HepG2 (cell line): ENCODE measurements around the gene CAMK1. TPM values are rescaled to one million over a fixed set of nuclear protein-coding genes. Genes with fewer than 3 reads are reported as not detected.

Source experiments
- ATAC-seq: fragments of 200-7000 bp; cut with Tn5 transposase; 3 replicates; pipeline ENCODE4 v1.9.1; 2020; ENCODE audit warnings: mild to moderate bottlenecking, moderate library complexity
- BruUV-seq: library from RNA; stranded (reverse); fragments of 400-500 nt; replicated peaks from 2 replicates; lab custom pipeline; 2021; lab: Mats Ljungman, UMichigan
- CTCF ChIA-PET: fragments of 300-600 bp; formaldehyde crosslinking; extraction: SDS; loops from one replicate; lab custom pipeline; 2021; ENCODE audit warnings: low total read pairs, inconsistent platforms, low intra/inter-chr PET ratio; lab: Yijun Ruan, JAX
- POLR2A ChIA-PET: fragments of 350-600 bp; sonication (Branson Sonifier 250); formaldehyde crosslinking; loops from one replicate; lab custom pipeline; 2020; ENCODE audit warnings: antibody characterized with exemption, inconsistent platforms; lab: Yijun Ruan, JAX
- DNase-seq: peaks from one replicate; pipeline ENCODE4 v3.0.0-alpha.2; 2015; ENCODE audit warnings: low spot score
- FAIRE-seq: peaks from 3 replicates; lab custom pipeline; 2011; peaks lifted over from hg19 to GRCh38; lab: Jason Lieb, UNC
- H2AFZ ChIP-seq: one replicate; pipeline ENCODE4 v1.6.1; 2011; ENCODE audit warnings: low read length, inconsistent platforms
- H3K27ac ChIP-seq: fragments of 300-600 bp; 3 replicates; pipeline ENCODE4 v1.8.0; 2011; ENCODE audit warnings: mixed run types, mild to moderate bottlenecking, mixed read lengths, low read length, inconsistent platforms; ENCODE audit not compliant: insufficient read depth; ENCODE audit errors: extremely low read length
- H3K27me3 ChIP-seq, 2 experiments: fragments of 200-600 bp in 1 of 2; 2 replicates in 1 of 2; 3 replicates in 1 of 2; pipeline versions ENCODE4 v1.6.0 to v1.8.0; 2011; ENCODE audit warnings: low read length in 2 of 2, mild to moderate bottlenecking in 2 of 2, moderate library complexity in 2 of 2, inconsistent platforms in 1 of 2; ENCODE audit not compliant: insufficient read depth in 2 of 2, control insufficient read depth in 1 of 2
- H3K36me3 ChIP-seq, 2 experiments: fragments of 200-600 bp in 1 of 2; replicated peaks in 1 of 2; 2 replicates in 1 of 2; 3 replicates in 1 of 2; pipeline versions ENCODE4 v1.5.1 to v1.8.0; 2011; ENCODE audit warnings: low read length in 2 of 2, inconsistent platforms in 1 of 2; ENCODE audit not compliant: insufficient read depth in 2 of 2, control insufficient read depth in 1 of 2
- H3K4me1 ChIP-seq: 2 replicates; pipeline ENCODE4 v1.5.1; 2012; ENCODE audit warnings: low read length, inconsistent platforms; ENCODE audit not compliant: insufficient read depth
- H3K4me2 ChIP-seq: 2 replicates; pipeline ENCODE4 v1.6.0; 2011; ENCODE audit warnings: low read depth, low read length, inconsistent platforms
- H3K4me3 ChIP-seq, 3 experiments: fragments of 200-600 bp in 1 of 3; sonication (generic), shearing (Covaris generic) in 1 of 3; replicated peaks in 1 of 3; 2 replicates each; pipeline ENCODE4 v1.5.1; 2011 to 2016; ENCODE audit warnings: low read length in 3 of 3, inconsistent platforms in 2 of 3, low read depth in 2 of 3, mild to moderate bottlenecking in 2 of 3, control low read depth in 1 of 3, mixed read lengths in 1 of 3; ENCODE audit not compliant: insufficient read depth in 1 of 3
- H3K79me2 ChIP-seq: one replicate; pipeline ENCODE4 v1.6.1; 2011; ENCODE audit warnings: low read length, inconsistent platforms; ENCODE audit not compliant: insufficient read depth
- H3K9ac ChIP-seq: 2 replicates; pipeline ENCODE4 v1.6.0; 2011; ENCODE audit warnings: mild to moderate bottlenecking, low read depth, low read length, inconsistent platforms; ENCODE audit not compliant: insufficient read depth
- H3K9me3 ChIP-seq: 2 replicates; pipeline ENCODE4 v1.5.1; 2012; ENCODE audit warnings: mild to moderate bottlenecking, low read length
- H4K20me1 ChIP-seq: 2 replicates; pipeline ENCODE4 v1.6.0; 2011; ENCODE audit warnings: inconsistent platforms, mild to moderate bottlenecking, low read length, moderate library complexity; ENCODE audit not compliant: insufficient read depth
- CHCHD3 ChIP-seq: sonication (generic); formaldehyde crosslinking; IDR thresholded peaks from 2 replicates; pipeline ENCODE4 v1.8.0; 2022; ENCODE audit warnings: mild to moderate bottlenecking, missing genetic modification reagents, moderate library complexity
- ETV5 ChIP-seq: IDR thresholded peaks from 2 replicates; pipeline ENCODE4 v1.6.1; 2018; ENCODE audit warnings: missing biosample characterization, missing genetic modification reagents, inconsistent platforms, borderline replicate concordance
- NCOA5 ChIP-seq: sonication (generic); formaldehyde crosslinking; IDR thresholded peaks from 2 replicates; pipeline ENCODE4 v1.4.0; 2020; ENCODE audit warnings: missing genetic modification reagents
- NFIB ChIP-seq: sonication (generic); formaldehyde crosslinking; IDR thresholded peaks from 2 replicates; pipeline ENCODE4 v1.9.0; 2021; ENCODE audit warnings: missing genetic modification reagents, mild to moderate bottlenecking, borderline replicate concordance
- PCBP1 ChIP-seq: fragments of 200-400 bp; formaldehyde crosslinking; IDR thresholded peaks from 2 replicates; pipeline ENCODE4 v1.6.1; 2017; ENCODE audit warnings: mild to moderate bottlenecking, low read depth, low read length, borderline replicate concordance
- ZNF460 ChIP-seq: sonication (generic); formaldehyde crosslinking; IDR thresholded peaks from 2 replicates; pipeline ENCODE4 v1.5.1; 2020; ENCODE audit warnings: missing genetic modification reagents, mild to moderate bottlenecking, borderline replicate concordance
- WGBS: methylation state at CpG from one replicate; pipeline ENCODE4 v1.1.6; 2017; ENCODE audit warnings: low lambda C conversion rate; 5-methylcytosine and 5-hydroxymethylcytosine counted together
- in situ Hi-C: cut with HindIII; loops from 2 replicates; pipeline ENCODE4 v1.10.0; 2017; ENCODE audit warnings: low pct_unique_long_range_greater_than_20kb; ENCODE audit not compliant: extremely low pct_ligation_motif_present
- intact Hi-C: fragments of 100-400 bp; cut with micrococcal nuclease; formaldehyde crosslinking; loops from one replicate; pipeline ENCODE4 v1.10.0; 2022; ENCODE audit not compliant: unreplicated experiment
- polyA plus RNA-seq, 8 experiments: library from polyadenylated mRNA; depleted of rRNA in 3 of 8; stranded (reverse) in 7 of 8; unstranded in 1 of 8; fragments of >200 nt; fragmentation: Illumina TruSeq in 4 of 8; extraction: Trizol in 4 of 8; gene quantifications; 2 replicates each; pipeline versions ENCODE4 v1.2.1 to v1.2.3, GENCODE V29; 2011 to 2016; ENCODE audit warnings: low read depth in 4 of 8, missing spikeins in 1 of 8, mixed read lengths in 1 of 8; ENCODE audit not compliant: insufficient read depth in 1 of 8
- total RNA-seq, 5 experiments: library from RNA; depleted of rRNA; stranded (reverse); fragments of >200 nt; fragmentation: Illumina TruSeq; extraction: Trizol; gene quantifications; 2 replicates each; pipeline ENCODE4 v1.2.3, GENCODE V29; 2016; ENCODE audit warnings: low read depth in 1 of 5
- TF ChIP-seq, protein P1 (sequence below): sonication (generic); formaldehyde crosslinking; IDR thresholded peaks from 2 replicates; pipeline ENCODE4 v1.4.0; 2020; ENCODE audit warnings: mild to moderate bottlenecking, missing genetic modification reagents, borderline replicate concordance
- TF ChIP-seq, protein P2 (sequence below): sonication (generic); formaldehyde crosslinking; IDR thresholded peaks from 2 replicates; pipeline ENCODE4 v1.9.0; 2022; ENCODE audit warnings: missing genetic modification reagents, mild to moderate bottlenecking, borderline replicate concordance

Gene CAMK1
- total and polyA plus RNA-seq, 2 of the 13 experiments (the other 11 are each of a cell fraction or from before 2014, with no cell fraction given): 26.4 to 53.3 TPM

DNA sequence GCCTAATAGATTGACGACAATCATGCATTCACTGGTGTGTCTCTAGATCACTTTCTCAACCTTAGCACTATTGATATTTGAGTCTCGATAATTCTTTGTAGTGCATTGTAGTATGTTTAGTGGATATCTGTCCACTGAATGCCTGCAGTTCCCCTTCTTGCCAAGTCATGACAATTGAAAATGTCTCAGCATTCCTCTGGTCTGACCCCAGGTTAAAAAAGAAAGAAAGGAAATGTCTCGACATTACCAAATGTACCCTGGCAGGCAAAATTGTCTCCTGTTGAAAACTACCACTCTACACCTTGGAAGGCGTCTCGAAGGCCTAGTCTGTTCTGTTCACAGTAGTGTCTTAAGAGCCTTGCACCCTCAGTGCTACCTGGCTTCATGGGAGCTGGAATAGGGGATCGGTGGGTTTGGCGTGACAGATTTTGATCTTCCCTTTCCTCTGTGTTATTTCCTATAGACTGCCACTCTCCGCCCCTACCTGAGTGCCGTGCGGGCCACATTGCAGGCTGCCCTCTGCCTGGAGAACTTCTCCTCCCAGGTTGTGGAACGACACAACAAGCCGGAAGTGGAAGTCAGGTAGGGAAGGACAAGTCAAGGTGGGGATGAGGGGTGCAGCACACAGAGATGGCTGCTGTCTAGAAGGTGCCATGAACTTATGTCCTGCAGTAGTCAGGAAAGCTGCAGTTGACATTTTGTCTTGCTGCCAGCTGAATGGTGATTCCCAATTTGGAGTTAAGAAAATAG, 27.6 kb upstream of the CAMK1 start:
- Histone ChIP-seq H3K36me3 (peaks cover 21 to 47% of the 10 kb centered on the region in 2 experiments), H4K20me1 (no peaks in the 10 kb centered on the region; the same call in 1 of the 2 replicates), H3K4me2 (no peak overlapping the region), H3K9me3 (no peaks in the 10 kb centered on the region), H3K79me2 (peaks cover 25% of the 10 kb centered on the region), H3K4me3 (no peak overlapping the region), H3K27me3 (peaks cover 0 to 5% of the 10 kb centered on the region in 2 experiments; a peak in 1 of 5 replicates), H3K4me1 (peaks cover 13% of the 10 kb centered on the region), H3K9ac (no peak overlapping the region), H3K27ac (no peak overlapping the region), H2AFZ (no peak overlapping the region)
- DNase-seq (no peak), FAIRE-seq (no peak), ATAC-seq (no peak)
- in situ Hi-C loops: no loop called here
- TF ChIP-seq NCOA5 (CRISPR knock-in tag) (no peak), ZNF460 (CRISPR knock-in tag) (no peak), ETV5 (CRISPR knock-in tag) (no peak), PCBP1 (no peak), NFIB (no peak)
- POLR2A ChIA-PET: interaction anchor here (1.3 kb wide), 1 partner anchor 11 kb away, joined by 3 read pairs; no protein-coding TSS in a partner anchor
- CTCF ChIA-PET: no interaction called here
- intact Hi-C loops: no loop called here
- no TSS peak for BruUV-seq
- 98% methylated on average over 12 of the region's 12 CpGs for WGBS

DNA sequence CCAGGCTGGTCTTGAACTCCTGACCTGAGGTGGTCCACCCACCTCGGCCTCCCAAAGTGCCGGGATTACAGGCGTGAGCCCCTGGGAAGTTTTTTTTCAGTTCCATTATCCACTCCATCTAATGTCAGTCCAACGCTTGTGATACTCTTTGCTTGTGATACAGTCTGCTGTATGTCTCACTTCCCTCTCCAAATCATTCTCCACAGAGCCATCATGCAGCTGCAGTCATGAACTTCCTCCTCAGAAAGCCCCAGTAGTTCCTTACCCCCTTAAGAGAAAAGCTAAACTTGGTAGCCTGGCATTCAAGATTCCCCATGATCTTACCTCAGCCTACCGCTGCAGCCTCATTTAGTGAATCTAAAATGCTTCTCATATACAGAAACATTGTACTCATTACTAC, 25.5 kb upstream of the CAMK1 start:
- DNase-seq (no peak), ATAC-seq (no peak), FAIRE-seq (no peak)
- 95% methylated on average over 5 of the region's 5 CpGs for WGBS
- Histone ChIP-seq H3K27ac (no peak overlapping the region), H3K4me2 (no peak overlapping the region), H3K27me3 (peaks cover 0 to 5% of the 10 kb centered on the region in 2 experiments; a peak in 1 of 5 replicates), H3K9ac (no peak overlapping the region), H4K20me1 (no peaks in the 10 kb centered on the region; the same call in 1 of the 2 replicates), H3K36me3 (peaks cover 13 to 41% of the 10 kb centered on the region in 2 experiments), H3K79me2 (peaks cover 32% of the 10 kb centered on the region), H3K9me3 (no peaks in the 10 kb centered on the region), H3K4me1 (peaks cover 28% of the 10 kb centered on the region), H2AFZ (no peak overlapping the region), H3K4me3 (no peak overlapping the region)
- in situ Hi-C loops: no loop called here
- intact Hi-C loops: no loop called here
- TF ChIP-seq, protein P1, sequence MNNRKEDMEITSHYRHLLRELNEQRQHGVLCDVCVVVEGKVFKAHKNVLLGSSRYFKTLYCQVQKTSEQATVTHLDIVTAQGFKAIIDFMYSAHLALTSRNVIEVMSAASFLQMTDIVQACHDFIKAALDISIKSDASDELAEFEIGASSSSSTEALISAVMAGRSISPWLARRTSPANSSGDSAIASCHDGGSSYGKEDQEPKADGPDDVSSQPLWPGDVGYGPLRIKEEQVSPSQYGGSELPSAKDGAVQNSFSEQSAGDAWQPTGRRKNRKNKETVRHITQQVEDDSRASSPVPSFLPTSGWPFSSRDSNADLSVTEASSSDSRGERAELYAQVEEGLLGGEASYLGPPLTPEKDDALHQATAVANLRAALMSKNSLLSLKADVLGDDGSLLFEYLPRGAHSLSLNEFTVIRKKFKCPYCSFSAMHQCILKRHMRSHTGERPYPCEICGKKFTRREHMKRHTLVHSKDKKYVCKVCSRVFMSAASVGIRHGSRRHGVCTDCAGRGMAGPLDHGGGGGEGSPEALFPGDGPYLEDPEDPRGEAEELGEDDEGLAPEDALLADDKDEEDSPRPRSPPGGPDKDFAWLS (CRISPR knock-in tag): no peak
- TF ChIP-seq CHCHD3 (CRISPR knock-in tag): no peak
- TF ChIP-seq, protein P2, sequence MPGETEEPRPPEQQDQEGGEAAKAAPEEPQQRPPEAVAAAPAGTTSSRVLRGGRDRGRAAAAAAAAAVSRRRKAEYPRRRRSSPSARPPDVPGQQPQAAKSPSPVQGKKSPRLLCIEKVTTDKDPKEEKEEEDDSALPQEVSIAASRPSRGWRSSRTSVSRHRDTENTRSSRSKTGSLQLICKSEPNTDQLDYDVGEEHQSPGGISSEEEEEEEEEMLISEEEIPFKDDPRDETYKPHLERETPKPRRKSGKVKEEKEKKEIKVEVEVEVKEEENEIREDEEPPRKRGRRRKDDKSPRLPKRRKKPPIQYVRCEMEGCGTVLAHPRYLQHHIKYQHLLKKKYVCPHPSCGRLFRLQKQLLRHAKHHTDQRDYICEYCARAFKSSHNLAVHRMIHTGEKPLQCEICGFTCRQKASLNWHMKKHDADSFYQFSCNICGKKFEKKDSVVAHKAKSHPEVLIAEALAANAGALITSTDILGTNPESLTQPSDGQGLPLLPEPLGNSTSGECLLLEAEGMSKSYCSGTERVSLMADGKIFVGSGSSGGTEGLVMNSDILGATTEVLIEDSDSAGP: no peak
- POLR2A ChIA-PET: interaction anchor here (1.5 kb wide), 1 partner anchor 10 kb away, joined by 5 read pairs; no protein-coding TSS in a partner anchor
- CTCF ChIA-PET: no interaction called here
- BruUV-seq: no TSS peak
